GM21737 (cell line): Measurements from ENCODE around the gene MBNL1.
A peak's percentile ranks its signal among the peaks of the same experiment; 100 is the strongest.

Experiments
- ATAC-seq: cut with Tn5 transposase; IDR thresholded peaks from one replicate; pipeline ENCODE4 v1.9.1; 2021; ENCODE audit warnings: mild to moderate bottlenecking, moderate library complexity; ENCODE audit not compliant: unreplicated experiment

MBNL1 gene

GRCh38 chr3:152251916-152252315 is 16.8 kb upstream of the MBNL1 start:
- ATAC-seq, result no peak

DNA sequence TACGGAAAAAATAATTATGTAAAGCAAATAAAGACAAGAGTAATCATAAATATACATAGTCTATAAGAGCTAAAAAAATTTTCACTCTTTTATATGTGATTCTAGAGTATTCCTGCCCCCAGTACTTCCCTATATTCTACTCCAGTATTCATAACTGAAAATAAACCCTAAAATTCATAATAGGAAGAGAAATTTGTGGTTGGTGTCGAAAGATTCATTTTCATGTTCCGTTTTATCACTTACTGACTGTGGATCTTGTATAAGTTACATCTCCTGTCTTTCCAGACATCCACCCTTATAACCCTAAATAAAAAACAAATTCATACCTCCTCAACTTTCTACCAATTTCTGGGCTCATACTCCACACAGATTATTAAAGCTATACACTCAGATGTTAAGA is 16.0 kb upstream of the MBNL1 start:
- ATAC-seq, result no peak

GRCh38 chr3:152253514-152253913 is 15.2 kb upstream of the MBNL1 start:
- no peak for ATAC-seq

DNA sequence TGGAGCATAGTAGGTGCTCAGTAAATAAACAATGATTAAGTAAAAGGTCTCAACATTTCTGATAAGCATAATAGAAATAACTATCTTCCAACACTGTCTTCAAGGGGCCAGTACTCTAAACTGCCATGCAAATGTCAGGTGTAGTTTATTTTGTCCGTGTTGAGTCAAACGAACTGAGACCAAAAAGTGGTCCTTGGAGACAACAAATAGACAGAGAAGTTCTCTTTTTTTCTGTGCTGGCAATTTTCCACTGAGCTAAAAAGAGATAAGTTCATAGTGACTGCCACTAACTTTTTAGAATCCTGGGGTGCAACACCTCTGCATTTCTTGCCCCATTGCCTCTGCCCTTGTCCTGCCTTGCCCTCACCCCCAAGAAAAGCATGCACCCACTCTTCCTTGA is 14.7 kb upstream of the MBNL1 start:
- no peak for ATAC-seq

DNA sequence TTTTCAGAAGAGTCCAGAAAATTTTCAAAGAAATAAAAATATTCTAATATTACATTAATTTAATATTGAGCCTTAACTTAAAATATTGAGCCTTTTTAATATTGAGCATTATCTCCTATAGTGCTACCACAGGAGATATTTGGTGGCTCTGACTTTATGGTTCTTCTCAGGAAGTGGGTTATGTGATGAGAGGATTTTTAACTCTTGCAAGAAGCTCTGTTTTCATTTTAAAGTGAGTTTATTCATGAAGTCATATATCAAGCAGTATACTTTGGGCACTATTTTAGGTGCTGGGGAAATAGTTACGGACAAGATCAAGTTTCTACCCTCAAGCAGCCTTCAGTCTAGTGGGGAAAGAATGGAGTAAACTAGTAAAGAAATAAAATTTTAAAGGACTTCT is 13.4 kb upstream of the MBNL1 start:
- no peak for ATAC-seq

DNA sequence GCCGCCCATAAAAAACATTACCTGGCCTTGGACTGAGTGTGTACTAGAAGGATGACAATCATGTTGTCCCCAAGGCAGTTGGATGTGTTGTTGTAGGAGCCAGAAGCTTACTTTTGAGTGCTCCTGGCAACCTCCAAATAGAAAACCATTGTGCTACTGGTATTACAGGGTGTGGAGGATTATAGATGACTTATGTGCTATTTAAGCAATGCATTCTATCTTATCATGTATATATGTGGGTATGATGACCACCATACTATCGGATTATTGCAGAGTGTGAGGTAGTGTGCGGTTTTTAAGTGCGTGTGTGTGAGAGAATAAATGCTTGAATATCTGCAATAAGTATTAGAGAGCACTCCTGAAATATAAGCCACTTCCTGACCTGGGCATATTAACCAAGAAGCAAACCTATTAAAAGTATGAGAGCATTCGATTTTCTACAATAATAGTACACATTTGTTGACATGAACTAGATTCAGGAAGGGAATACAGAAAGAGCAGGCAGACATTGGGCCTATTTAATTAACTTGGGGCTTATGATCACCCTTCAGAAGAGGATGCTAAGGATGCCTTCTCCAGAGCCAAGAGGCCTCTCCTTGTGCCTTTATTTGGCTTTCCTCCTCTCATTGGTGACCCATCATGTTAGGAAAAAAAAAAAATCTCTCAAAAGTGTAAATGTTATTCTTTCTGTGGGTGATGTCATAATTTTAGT is 11.7 kb upstream of the MBNL1 start:
- ATAC-seq, result no peak

DNA sequence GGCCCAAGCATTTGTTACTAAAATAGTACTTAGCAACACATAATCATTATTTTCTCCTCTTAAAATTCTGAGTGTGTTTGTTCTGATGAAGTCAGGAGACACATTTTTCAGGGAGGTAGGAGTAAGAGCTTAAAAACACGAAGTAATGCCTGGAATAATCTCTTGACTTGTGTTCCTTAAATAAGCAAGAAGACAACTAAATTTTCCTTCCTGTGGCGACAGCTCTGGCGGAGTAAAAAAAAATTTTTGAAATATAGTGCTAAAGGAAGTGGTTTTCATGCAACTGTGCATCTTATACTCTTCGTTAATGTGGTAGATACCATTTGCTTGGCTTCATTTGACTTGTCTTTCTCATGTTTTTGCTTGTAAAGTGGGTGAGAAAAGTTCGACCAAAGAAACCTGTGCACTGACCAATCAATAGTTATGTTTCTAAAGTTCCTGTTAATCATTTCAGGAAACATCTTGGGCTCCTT is 11.1 kb upstream of the MBNL1 start:
- ATAC-seq, result peak; percentile 65

DNA sequence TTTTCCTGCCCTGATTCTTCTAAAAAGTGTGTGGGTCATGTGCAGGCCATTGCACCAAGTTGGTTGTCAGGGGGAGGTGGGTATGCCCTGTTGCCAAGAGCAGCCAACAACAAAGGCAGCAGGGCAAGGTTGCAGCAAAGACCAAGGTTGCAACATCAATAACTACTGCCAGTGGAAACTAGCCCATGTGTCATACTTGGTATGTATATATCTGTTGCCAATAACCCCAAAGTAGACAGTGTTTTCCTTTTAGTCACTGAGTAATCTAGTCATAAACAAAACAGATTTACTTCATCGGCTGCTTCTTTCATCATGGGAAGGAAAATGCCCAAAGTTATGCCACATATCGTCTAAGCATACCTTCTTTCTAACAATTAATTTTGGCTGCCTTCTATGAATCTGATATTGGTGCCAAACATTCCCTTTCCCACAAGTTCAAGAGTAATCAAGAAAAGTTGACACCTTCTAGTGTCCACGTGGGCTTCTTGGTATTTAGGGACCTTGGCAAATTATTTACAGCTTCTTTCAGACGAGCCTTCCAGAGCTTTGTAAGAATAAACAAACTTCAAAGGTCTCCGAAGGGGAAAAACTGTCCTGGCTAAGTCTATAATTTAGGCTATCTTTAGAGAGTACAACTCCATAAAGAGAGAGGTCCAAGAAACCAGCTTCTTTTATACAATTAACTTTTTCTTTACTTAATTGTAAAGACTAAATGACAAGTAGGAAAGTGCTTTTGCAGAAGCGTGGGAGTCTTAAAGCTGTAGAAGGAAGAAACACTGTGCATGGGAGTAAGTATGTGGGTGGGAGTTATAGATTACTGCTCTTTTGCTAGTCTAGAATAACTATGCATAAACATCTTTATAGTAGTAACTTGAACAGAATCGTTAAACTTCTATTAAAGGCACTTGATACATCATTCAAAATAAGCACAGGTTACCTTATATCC is 10.0 kb upstream of the MBNL1 start:
- no peak for ATAC-seq

GRCh38 chr3:152259468-152259867 is 9.3 kb upstream of the MBNL1 start:
- ATAC-seq, result no peak

DNA sequence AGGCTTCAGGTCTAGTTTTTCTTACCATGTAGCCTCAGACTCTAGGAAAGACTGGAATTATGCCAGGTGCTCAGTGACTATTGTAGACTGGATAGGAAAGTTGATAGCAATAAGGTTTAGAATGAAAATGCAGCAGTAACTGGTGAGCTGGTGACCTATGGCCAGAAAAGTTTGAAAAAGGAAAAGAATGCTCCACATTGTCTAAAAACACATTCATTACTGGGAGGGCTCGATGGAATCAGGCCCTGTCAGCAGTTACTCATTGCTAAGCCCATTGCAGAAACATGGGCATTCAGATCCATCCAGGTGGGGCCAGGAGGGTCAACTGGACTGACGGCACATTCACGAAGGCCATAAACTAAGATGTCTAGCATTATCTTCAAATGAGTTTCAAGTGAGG is 8.7 kb upstream of the MBNL1 start:
- no peak for ATAC-seq

DNA sequence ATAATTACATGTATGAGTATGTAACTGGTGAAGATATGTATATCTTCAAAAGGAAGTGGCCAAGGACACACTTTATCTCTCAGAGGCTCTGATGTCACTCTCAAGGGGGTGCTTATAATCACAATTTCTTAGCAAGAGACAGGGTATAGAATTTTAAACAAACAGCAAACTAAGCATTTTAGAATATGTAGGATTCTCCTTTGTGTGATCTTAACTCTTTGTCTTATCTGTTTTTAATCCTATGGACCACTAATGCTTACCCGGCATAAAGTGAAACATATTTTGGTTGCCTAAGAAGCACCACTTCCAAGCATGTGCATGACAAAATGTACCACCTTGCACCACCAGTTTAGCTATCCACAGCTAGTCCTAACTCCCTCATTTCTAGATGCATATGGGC is 8.2 kb upstream of the MBNL1 start:
- no peak for ATAC-seq

GRCh38 chr3:152261329-152261728 is 7.4 kb upstream of the MBNL1 start:
- ATAC-seq, result no peak

- no peak for ATAC-seq
Measured at GRCh38 chr3:152263711-152264110, 5.0 kb upstream of the MBNL1 start.

- no peak for ATAC-seq
Measured at GRCh38 chr3:152264378-152264777, 4.4 kb upstream of the MBNL1 start.

GRCh38 chr3:152266221-152266995 is 2.3 kb upstream of the MBNL1 start:
- no peak for ATAC-seq

- no peak for ATAC-seq
Measured at GRCh38 chr3:152267831-152268554, 736 bp upstream of the MBNL1 start.

DNA sequence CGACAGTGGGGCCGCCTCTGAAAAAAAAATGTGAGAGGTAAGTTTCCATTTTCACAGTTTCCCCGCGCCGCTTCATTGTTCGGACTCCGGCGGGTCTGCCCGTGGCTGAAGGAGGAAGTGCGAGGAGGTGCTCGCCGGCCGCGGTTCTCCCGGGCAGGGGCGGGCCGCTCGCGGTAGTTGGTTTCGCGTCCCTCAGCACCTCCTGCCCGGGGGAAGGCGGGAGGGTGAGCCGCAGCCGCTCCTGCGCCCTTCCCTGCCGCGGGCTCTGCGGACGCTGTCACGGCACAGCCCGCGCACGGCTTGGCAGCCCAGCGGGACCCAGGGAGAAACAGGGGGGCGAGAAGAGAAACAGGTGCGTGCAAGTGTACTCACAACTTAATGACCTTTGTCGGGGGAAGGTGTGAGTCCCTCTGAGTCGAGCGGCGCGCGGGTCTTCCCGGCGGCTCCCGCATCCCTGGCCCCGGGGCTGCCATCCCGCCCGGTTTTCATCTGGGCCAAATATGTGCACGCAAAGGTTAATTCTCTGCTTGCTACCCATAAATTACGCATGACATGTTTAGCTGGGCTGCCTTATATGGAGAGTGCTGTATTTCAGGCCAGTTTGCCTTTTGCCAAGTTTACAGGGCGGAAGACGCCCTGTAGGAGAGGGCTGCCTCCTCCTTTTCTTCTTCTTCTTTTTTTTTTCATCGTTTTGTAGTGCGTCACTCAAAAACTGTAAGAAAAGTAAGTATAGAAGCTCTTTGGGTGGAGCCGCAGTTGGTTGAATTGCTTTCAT is 514 bp downstream of the MBNL1 start:
- ATAC-seq, result peak; percentile 70

DNA sequence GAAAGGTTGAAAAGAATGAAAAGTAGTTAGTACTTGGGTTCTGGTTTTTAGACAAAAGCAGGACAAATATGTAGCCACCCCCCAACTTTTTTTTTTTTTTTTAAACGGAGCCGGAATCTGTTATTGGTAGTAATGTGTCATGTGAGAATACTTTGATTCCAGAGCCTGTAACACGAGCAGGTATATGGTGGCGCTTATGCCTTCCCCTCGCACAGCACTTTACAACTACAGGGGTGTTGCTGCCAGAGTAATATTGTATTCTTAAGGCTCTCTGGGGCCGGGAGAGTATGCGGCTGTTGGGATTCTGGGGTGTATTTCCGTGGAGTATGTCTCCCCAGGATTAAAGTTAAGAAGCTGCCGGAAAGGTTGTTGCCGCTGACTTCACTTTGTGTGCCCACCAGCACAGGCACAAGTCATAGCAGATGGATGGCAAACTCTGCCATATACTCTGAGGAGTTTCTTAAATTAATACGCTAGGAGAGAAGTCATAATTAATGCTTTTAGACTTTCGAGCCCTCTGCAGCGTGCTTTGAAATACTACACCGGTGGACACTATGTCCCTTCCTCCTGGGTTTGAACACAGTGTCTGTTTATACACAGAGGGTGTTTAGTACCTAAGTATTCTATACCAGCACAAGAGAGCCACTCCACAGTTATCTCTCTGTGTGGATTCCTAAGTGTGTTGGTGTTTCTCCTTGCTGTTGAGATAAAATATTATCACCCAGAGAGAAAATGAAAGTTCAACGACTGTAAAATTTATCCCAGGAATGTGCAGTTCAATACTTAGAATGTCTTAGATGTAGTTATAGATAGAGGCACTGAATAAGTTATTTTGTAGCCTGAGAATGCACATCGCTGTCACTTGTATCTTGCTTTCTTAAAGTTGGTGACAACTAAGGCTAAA is 1.4 kb downstream of the MBNL1 start:
- no peak for ATAC-seq

GRCh38 chr3:152270937-152271336 is 2.2 kb downstream of the MBNL1 start:
- no peak for ATAC-seq
